Kidney tubule cell (primary cell): ENCODE results near the gene DUXA.
"Not testable (repeated sequence)": the region's sequence is repeated elsewhere in the genome, so short reads cannot be mapped to it uniquely, and the experiment has no call there.

Experiments
- DNase-seq: peaks from one replicate; pipeline ENCODE4 v3.0.0-alpha.2; 2018; ENCODE audit warnings: low spot score

DUXA gene

DNA sequence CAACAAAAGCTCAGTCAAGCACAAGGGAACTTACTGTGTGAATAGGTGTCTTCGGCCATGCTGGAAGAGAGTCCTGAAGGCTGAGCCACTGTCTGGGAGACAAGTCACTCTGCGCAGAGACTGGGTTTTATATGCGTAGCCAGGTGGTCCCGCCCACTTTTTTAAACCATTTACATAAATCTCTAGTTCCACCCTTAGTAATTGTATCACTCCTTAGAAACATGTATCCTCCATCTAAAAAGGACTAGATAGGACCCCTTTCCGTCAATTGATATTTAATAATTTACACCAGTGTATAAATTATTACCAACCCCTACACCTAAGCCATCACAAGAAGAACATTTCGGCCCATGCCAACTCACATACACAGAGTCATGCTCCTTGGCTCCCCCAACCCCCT lies at the start of gene DUXA:
Gene DUXA (minus strand): TSS at position 101 of the 400 bp plus-strand sequence. CDS start 42 bp downstream, at position 59.
- DNase-seq: no peak

DNA sequence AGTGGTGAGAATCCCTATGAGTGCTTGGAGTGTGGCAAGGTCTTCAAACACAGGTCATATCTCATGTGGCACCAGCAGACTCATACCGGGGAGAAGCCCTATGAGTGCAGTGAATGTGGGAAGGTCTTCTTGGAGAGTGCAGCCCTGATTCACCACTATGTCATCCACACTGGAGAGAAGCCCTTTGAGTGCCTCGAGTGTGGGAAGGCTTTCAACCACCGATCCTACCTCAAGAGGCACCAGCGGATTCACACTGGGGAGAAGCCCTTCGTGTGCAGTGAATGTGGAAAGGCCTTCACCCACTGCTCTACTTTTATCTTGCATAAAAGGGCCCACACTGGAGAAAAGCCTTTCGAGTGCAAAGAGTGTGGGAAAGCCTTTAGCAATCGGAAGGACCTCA lies 44.8 kb upstream of the DUXA start:
- DNase-seq: no peak

DNA sequence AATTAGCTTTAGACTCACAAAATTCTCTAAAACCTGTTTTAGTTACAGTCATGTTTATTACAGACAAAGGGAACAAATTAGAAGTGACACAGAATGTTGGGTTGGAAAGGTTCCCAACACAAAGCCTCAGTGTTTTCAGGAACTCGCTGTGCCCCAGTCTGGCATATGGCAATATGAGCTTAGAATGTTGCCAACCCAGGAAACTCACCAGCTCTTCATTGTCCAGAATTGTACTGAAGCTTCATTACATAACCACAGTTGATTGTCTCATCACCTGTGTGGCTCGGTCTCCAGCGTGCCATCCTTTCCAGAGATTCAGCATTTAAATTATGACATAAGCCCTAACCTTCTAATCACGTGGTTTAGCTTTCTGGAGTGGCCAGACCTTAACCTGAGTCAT lies 43.1 kb upstream of the DUXA start:
- DNase-seq: peak; percentile 5

DNA sequence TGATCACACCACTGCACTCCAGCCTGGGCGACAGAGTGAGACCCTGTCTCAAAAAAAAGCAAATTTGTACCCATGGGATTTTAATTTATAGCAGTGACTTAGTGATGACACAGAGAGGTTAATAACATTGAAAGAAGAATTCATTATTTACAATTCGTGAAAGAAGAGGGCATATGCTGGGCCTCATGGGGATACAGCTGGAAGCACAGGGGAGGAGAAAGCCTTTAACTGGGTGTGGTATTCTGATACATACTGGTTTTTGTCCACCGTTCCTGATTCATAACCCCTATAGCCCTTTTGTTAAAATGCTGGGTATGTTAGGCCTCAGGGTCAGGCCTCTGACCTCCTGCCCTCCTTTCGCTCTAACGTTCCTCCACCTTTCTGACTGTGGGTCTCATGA lies 34.9 kb upstream of the DUXA start:
- no peak for DNase-seq

DNA sequence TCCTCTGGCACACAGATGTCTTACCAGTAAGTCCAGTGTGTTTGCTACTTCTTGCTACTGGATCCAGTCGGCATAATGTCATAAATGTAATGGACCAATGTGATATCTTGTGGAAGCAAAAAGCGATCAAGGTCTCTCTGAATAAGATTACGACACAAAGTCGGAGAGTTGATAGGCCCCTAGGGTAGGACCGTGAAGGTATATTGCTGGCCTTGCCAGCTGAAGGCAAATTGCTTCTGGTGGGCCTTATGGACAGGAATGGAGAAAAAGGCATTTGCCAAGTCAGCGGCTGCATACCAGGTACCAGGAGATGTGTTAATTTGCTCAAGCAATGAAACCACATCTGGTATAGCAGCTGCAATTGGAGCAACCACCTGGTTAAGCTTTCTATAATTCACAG lies 30.6 kb upstream of the DUXA start:
- not testable (repeated sequence) for DNase-seq

DNA sequence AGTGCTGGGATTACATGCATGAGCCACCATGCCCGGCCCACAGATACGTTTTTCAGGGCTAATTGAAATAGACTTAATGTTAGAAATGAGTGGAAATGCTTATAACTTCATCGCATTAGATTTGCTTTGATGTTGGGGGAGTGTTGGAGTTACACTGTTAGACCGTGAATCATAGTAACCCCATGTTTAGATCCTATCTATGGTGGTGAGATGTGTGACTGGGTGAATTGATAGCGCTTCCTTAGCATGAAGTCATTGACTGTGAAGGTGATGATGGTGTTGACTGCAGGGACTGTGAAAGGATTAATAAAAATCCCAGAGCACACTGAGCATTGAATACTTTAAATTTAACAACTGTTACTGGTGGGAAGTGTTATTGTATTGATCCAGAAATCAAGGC lies 25.7 kb upstream of the DUXA start:
- DNase-seq: no peak

DNA sequence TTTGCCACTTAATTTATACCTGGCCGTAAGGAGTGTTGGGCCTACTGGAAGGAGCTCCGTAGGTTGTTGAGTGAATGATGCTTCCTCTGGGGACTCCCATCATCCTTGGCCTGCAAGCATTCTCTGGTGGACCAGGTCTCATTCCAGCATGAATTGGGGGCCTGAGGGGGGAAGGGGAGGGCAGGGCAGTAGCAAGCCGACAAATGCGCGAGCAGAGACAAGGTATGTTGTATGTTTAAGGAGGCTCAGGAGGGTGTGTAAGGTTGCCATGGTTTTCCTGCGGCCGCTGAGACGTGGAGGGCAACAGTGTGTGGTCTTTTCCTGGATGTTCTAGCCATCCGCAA lies 24.8 kb upstream of the DUXA start:
- peak; percentile 18 for DNase-seq

DNA sequence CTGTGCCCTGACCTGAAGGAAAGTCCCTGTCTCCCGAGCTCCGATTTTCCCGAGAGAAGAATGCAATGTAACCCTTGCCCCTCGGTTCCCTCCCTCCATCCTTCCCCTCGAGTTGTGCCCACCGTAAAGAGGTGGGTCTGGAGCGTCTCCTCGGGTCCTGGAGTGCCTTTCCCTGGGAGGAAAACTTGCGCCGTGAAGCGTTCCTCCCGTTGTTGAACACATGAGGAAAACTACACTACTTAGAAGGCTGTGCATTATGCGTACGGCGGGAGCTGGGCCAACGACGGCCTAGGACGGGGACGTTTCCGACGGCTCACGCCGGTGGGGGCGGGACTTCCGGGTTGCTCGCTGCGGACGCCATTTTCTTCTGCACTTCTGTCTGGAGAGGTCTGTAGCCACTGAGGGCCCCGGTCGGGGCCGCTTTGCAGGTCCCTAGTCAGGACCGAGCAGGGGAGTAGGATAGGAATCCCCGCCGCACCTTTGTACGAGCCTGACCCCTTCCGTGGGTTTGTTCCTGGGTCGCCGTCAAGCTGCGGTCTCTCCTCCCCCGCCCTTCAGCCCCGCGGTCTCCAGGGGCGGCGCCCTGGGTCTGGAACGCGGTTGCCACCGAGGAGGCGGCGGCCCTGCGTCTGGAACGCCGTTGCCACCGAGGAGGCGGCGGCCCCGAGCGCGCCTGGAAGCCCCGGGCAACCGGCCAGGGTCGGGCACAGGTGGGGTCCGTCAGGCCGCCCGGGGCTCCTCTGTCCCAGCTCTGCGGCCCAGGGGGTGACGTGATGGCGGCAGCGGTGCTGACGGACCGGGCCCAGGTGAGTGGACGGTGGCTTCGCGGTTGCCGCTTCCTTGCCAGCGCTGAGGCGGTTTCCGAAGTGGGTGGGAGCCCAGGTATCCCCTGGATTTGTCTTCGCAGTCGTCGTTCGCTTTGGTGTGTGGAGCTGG lies 24.1 kb upstream of the DUXA start, which contains the start of gene ZNF264:
Gene ZNF264 (plus strand): TSS at position 360 of the 936 bp plus-strand sequence. CDS start 414 bp downstream, at position 774.
- DNase-seq: peak; percentile 87

DNA sequence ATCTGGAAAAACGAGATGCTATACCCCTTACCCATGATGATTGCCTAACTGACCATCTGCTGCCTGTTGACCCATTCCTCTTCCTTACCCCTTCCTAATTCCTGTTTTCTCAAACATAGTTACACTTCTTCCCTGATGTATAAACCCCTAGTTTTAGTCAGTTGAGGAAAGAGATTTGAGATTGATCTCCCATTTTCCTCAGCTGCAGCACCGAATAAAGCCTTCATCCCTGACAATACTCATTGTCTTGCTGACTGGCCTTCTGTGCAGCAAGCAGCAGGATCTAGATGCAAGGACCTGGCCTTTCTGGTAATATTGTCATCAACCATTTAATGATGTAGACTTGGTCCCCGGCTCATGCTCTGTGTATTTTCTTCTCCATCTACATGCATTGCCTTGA lies 23.0 kb upstream of the DUXA start:
- DNase-seq: no peak

DNA sequence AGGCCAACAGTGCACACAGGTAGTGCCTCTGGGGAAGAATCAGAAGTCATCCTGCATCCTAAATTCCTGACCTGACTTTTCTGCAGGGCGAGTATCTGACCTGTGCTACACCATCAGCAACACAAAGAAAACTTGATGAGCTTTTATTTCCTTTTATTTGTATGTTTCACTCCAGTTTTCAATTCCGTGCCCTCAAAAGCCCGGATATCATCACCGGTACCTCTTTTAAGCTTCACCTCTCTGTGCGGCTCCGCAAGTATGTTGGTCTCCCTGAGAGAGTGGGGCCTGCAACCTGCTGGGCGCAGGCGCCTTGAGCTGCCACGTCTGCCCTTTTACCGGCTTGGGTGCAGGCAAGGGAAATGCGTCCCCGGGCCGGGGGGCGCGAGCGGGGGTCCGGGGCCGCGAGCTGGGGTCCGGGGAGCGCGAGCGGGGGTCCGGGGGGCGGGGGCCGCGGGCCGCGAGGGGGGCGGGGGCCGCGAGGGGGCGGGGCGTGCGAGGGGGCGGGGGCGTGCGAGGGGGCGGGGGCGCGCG lies 4.3 kb upstream of the DUXA start:
- peak; percentile 59 for DNase-seq

DNA sequence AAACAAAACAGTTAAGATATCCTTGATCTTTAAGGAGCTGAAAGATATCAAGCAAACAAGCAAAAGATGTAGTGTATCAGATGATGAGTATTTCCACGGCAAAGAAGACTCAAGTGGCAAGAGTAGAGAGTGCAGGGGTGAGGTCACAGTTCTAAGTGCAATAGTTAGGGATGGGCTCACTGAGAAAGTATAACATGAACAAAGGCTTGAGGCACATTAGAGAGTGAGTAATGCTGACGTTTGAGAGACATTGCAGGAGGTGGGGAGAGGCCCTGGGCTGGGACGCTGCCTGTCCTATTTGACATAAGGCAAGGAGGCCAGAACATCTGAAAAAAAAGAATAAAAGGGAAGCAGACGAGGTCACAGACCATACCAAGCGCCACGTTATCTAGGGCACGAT lies 1.4 kb downstream of the DUXA start:
- DNase-seq: no peak

DNA sequence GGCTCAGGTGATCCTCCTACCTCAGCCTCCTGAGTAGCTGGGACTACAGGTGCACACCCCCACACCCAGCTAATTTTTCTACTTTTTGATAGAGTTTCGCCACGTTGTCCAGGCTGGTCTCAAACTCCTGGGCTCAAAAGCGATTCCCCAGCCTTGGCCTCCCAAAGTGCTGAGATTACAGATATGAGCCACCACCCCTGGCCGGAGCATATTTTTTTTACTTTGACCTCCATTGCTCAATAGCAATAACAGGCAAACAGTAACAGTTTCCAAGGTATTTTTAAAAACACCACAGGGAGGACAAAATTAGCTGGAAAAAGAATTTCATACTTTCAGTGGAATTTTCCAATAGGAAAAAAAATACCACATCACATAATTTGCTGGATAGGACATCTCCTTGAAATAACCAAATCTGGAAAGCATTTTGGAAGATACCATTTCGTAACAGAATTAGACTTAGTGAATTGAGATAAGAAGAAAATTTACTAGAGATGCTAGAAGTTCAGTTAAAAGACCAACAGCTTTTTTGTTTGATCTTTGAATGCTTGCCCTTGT lies 5.2 kb downstream of the DUXA start:
- DNase-seq: no peak

DNA sequence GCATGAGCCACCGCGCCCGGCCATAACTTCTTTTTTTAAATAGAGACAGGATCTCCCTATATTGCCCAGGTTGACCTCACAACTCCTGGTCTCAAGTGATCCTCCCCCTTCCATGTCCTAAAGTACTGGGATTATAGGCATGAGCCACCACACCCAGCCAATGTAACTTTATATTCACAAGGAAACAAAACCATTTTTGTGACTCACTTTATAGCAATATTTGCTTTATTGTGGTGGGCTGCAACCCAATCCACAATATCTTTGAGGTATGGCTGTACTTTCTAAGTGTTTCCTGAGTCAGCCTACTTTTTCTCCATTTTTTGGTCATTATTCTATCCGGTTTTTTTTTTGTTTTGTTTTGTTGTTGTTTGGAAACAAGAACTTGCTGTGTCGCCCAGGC lies 14.4 kb downstream of the DUXA start:
- no peak for DNase-seq

DNA sequence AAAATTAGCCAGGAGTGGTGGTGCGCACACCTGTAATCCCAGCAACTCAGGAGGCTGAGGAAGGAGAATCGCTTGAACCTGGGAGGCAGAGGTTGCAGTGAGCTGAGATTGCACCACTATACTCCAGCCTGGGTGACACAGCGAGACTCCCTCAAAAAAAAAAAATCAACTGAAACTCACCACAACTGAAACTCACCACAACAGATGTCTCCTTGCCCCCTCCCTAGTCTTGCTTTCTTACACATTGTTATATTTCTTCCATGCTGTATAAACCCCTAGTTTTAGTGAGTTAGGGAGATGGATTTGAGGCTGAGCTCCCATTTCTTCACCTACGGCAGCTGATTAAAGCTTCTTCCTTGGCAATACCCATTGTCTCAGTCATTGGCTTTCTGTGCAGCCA lies 25.6 kb downstream of the DUXA start:
- DNase-seq: no peak

DNA sequence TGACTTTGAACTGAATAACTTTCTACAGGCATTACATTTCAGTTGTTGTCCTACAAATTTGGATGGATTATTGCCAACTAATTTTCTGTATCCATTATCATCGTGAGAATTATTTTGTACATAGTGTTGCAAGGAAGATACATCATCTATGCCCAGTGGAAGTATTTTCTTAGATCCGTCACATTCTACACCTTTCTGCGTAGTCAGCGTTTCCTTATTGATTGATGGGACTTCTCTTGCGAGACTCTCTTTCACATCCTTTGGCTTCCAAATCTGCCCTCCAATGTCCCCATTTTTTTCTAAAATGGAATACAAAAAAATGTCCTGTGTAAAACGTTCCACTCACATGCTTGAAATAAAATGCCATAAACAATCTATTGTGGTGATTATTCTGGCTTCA lies 31.5 kb downstream of the DUXA start:
- DNase-seq: no peak

DNA sequence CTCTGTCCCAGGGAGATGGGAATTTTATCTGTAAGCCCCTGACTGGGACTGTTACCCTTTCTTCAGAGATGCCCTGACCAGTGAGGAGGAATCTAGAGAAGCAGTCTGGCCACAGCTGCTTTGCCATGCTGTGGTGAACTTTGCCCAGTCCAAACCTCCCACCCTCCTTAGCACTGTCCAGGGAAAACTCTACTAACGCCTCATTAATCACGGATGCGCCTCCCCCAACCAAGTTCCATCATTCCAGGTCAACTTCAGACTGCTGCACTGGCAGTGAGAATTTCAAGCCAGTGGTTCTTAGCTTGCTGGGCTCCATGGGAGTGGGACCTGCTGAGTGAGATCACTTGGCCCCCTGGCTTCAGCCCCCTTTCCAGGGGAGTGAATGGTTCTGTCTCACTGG lies 39.9 kb downstream of the DUXA start:
- DNase-seq: not testable (repeated sequence)

DNA sequence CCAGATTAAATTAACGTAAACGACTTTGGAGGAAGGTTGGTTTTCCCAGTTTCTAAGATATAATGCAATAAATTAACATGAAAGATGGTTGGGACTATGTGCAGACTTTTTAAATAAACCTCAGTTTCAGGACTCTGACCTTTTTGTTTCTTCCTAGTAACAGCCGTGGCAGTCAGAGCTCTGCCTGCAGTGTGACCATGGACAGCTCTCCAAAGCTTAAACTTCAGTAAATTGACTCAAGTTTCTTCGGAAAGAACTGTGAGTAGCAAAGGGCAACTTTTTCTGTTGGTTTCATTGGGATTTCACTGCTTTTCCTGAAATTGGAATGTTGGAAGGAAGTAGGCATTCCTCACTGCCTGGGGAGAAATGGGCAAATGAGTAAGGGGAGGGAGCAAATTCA lies 43.4 kb downstream of the DUXA start:
- no peak for DNase-seq

DNA sequence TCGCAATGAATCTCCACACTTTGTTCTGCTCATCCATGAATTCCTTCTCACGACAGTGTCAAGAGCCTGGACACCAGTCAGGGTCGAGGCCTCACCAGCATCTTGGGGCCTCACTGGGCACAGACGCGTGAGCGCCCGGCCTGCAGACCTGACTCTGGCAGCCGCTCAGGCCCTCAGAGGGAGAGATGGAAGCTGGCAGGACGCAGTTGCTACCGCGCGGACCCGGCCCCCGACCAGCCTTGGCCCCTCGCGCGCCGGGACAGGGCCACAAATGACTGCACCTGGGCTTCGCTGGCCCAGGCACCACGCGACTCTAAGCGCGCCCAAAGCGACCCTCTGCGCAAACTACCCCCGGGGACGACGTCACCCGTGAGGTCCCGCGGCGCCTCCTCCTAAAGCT lies 48.4 kb downstream of the DUXA start:
- no peak for DNase-seq

DNA sequence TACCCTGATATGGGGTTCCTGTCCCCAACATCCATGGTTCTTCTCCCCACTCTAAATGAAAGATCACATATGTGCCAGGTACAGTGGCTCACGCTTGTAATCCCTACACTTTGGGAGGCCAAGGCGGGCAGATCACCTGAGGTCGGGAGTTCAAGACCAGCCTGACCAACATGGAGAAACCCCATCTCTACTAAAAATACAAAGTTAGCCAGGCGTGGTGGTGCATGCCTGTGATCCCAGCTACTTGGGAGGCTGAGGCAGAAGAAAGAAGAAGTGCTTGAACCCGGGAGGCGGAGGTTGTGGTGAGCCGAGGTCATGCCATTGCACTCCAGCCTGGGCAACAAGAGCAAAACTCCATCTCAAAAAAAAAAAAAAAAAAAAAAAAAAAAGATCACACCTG lies 53.8 kb downstream of the DUXA start:
- not testable (repeated sequence) for DNase-seq

DNA sequence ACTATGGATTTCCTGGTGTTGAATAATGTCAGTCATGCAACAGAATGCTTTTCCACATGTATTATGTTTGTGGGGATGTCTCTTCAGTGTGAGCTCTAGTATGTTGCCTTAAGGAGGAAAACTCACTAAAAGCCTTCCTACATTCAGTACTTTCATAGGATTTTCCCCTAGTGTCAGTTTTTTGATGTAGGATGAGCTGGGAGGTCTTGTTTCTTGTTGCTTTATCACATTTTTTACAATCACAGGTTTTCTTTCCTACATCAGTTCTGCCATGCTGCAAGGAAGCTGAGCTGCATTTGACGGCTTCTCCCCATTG lies 56.0 kb downstream of the DUXA start:
- DNase-seq: no peak

DNA sequence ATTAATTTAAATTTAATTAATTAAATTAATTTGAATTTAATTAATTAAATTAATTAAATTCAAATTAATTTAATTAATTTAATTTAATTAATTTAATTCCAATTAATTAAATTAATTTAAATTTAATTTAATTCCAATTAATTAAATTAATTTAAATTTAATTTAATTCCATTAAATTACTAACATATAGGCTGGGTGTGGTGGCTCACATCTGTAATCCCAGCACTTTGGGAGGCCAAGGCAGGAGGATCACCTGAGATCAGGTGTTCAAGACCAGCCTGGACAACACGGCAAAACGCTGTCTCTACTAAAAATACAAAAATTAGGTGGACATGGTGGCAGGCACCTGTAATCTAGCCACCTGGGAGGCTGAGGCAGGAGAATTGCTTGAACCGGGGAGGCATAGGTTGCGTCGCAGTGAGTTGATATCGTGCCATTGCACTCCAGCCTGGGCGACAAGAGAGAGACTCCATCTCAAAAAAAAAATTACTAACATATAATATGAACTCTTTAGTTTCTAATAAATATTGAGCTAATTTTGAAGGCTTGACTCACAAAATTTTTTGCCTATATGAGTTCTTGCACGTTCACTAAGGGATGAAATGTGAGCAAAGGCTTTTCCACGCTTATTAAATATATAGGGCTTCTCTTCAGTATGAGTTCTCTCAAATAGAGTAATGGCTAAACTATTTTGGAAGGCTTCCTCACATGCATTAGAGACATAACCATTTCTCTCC lies 56.5 kb downstream of the DUXA start:
- DNase-seq: no peak

DNA sequence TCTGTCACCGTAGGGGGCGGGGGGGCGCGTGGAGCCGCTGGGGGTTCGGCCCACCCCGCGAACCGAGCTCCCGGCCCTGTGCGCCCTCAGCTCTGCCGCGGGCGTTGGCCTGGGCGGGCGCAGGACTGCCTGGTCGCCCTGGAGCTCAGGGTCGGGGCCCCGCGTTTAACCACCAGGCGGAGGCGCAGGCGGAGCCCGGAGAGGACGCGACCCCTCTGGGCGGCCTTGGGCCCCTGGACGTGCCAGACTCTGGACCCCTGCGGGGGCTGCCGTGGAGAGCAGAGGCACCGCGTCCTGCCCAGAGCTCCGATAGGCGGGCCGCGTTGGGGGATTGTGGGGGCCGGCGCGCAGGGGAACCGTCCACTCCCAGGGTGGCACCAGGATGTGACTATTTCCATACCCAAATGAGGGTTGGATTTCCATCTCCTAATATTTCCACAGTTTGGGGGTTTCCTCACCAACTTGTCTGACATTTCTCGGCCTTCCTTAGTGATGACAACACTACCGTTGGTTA lies 60.5 kb downstream of the DUXA start:
- DNase-seq: no peak
